ENCODE data around the gene NEDD8. TPM values are rescaled to one million over a fixed set of nuclear protein-coding genes. Genes with fewer than 3 reads are reported as not detected.

NEDD8 gene
- total RNA-seq, 1 experiment from 2014 or later = 214 TPM

DNA sequence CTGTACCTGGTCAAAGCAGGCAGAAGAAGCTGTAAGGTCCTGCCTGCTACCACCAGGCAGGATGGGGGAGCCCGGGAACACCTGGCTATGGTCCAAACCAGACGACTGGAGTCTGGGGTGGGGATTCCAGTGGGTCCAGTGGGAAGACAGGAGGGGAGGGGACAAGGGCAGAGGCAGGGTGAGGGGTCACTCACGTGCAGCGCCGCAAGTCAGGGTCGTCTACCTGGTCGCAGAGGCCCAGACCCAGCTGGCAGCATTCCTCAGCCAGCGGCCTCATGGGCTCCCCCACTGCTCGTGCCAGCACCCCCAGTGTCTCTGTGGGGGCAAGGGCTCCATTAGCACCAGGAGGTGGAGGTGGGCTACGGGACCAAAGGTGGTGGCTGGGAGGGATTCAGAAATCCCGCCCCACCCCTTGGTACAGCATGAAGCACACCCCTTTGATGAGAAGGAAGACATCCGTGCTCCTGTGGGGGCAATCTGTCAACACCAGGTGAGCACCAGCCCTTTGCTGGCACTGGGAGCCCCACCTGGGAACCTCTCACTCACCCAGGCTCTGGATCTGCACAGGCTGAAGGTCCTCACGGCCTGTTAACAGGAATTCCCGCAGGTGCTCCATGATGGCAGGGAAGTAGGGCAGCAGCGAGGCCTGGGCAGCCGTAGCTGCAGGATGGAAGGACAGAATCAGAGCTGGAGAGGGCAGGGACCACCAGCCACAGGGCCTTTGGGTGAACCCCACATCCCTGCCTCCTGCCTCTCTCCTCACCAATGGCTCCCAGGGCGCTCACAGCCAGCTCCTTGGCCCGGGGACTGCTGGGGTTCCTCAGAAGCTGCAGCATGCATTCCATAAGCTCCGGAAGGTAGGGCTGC, 47.8 kb downstream of the NEDD8 start:
- H3K27ac ChIP-seq (ENCODE audit: insufficient read length, low read depth, low read length) = no peak overlapping the region
- no peak overlapping the region for H3T11ph ChIP-seq (ENCODE audit: low read length)

More for the DNA sequence above, 47.8 kb downstream of the NEDD8 start:
- peaks cover 4% of the 10 kb centered on the region for H3K79me1 ChIP-seq (ENCODE audit: insufficient read depth, low read depth, low read length, poor library complexity, severe bottlenecking)
- H3K27me3 ChIP-seq (ENCODE audit: insufficient read depth, low read length) = no peaks in the 10 kb centered on the region
- WGBS (ENCODE audit: extremely low coverage, insufficient read length, low lambda C conversion rate) = no CpG with 5 or more reads among the region's 19 CpGs
- H3K9me3 ChIP-seq (ENCODE audit: control insufficient read depth, low read depth, low read length) = no peaks in the 10 kb centered on the region
- H2BK15ac ChIP-seq (ENCODE audit: low read depth, low read length) = no peak overlapping the region
- H3K27ac Mint-ChIP-seq = no peak overlapping the region
- no peaks in the 10 kb centered on the region; the same call in 1 of the 2 replicates for H3K4me1 ChIP-seq (ENCODE audit: insufficient read depth, low read length)
- TF ChIP-seq, protein P1, sequence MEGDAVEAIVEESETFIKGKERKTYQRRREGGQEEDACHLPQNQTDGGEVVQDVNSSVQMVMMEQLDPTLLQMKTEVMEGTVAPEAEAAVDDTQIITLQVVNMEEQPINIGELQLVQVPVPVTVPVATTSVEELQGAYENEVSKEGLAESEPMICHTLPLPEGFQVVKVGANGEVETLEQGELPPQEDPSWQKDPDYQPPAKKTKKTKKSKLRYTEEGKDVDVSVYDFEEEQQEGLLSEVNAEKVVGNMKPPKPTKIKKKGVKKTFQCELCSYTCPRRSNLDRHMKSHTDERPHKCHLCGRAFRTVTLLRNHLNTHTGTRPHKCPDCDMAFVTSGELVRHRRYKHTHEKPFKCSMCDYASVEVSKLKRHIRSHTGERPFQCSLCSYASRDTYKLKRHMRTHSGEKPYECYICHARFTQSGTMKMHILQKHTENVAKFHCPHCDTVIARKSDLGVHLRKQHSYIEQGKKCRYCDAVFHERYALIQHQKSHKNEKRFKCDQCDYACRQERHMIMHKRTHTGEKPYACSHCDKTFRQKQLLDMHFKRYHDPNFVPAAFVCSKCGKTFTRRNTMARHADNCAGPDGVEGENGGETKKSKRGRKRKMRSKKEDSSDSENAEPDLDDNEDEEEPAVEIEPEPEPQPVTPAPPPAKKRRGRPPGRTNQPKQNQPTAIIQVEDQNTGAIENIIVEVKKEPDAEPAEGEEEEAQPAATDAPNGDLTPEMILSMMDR (conservative IDR thresholded peaks at IDR 0.05) = no peak
- H3K56ac ChIP-seq (ENCODE audit: insufficient read length, low read depth, low read length) = no peak overlapping the region
- no peak overlapping the region for H2BK120ac ChIP-seq (ENCODE audit: low read depth, low read length, poor library complexity, severe bottlenecking)
- H2BK12ac ChIP-seq (ENCODE audit: insufficient read length, low read depth, low read length) = no peak overlapping the region
- no peak overlapping the region for H4K5ac ChIP-seq (ENCODE audit: insufficient read length, low read depth, low read length)
- H3K4me1 Mint-ChIP-seq = peaks cover 10 to 13% of the 10 kb centered on the region in 2 experiments
- H3K4me2 ChIP-seq (ENCODE audit: insufficient read depth, insufficient read length, low read length) = no peak overlapping the region
- no peak for DNase-seq
- no peak overlapping the region for H3K23ac ChIP-seq (ENCODE audit: insufficient read length, low read depth, low read length)
- no peaks in the 10 kb centered on the region for H3K79me2 ChIP-seq (ENCODE audit: insufficient read depth, low read length)
- no peaks in the 10 kb centered on the region; the same call in 1 of the 2 replicates for H3K27me3 Mint-ChIP-seq (ENCODE audit: low read depth)
- H3K18ac ChIP-seq (ENCODE audit: insufficient read length, low read depth, low read length) = no peak overlapping the region
- H2AK5ac ChIP-seq (ENCODE audit: insufficient read length, low read length) = no peak overlapping the region
- H3K9me3 Mint-ChIP-seq = no peaks in the 10 kb centered on the region
- no peak overlapping the region for H3K4ac ChIP-seq (ENCODE audit: low read depth, low read length)
- no peaks in the 10 kb centered on the region for H3K23me2 ChIP-seq (ENCODE audit: insufficient read length, low read depth, low read length, poor library complexity, severe bottlenecking)
- H2BK5ac ChIP-seq (ENCODE audit: insufficient read length, low read length) = no peak overlapping the region
- no peak overlapping the region for H3K14ac ChIP-seq (ENCODE audit: insufficient read depth, low read length)
- no peaks in the 10 kb centered on the region for H4K20me1 ChIP-seq (ENCODE audit: control insufficient read depth, insufficient read depth, insufficient read length)
- H3K36me3 Mint-ChIP-seq (ENCODE audit: insufficient read depth in 1 of 3, low read depth in 3 of 3) = peaks cover 39 to 89% (median 70%) of the 10 kb centered on the region in 3 experiments
- H3K4me3 Mint-ChIP-seq = no peak overlapping the region
- H2AFZ ChIP-seq (ENCODE audit: low read length) = no peak overlapping the region
- H4K91ac ChIP-seq (ENCODE audit: insufficient read length, low read depth, low read length) = no peak overlapping the region
- H4K8ac ChIP-seq (replicated peaks; ENCODE audit: insufficient read length, low read depth, low read length) = no peak overlapping the region
- no peak overlapping the region for H2BK20ac ChIP-seq (ENCODE audit: low read depth, low read length, poor library complexity, severe bottlenecking)
- no peak overlapping the region for H3K9ac ChIP-seq (ENCODE audit: extremely low read depth, insufficient read length, low read length)
